GM18498 (cell line): ENCODE measurements around the gene C7orf57.
A peak's percentile ranks its signal among the peaks of the same experiment; 100 is the strongest.

Source experiments
- ATAC-seq: cut with Tn5 transposase; IDR thresholded peaks from one replicate; pipeline ENCODE4 v1.9.1; 2021; ENCODE audit warnings: mild to moderate bottlenecking, moderate library complexity; ENCODE audit not compliant: unreplicated experiment

Gene C7orf57

GRCh38 chr7:48083114-48083830 lies 47.9 kb downstream of the C7orf57 start:
- ATAC-seq = no peak

- peak; percentile 64 for ATAC-seq
Observed at GRCh38 chr7:48084727-48085432, 49.5 kb downstream of the C7orf57 start.

- ATAC-seq = peak; percentile 13
Observed at GRCh38 chr7:48085433-48085791, 50.1 kb downstream of the C7orf57 start.

- no peak for ATAC-seq
Observed at GRCh38 chr7:48085942-48086341, 50.6 kb downstream of the C7orf57 start.

GRCh38 chr7:48087349-48087748 lies 52.0 kb downstream of the C7orf57 start:
- ATAC-seq = peak; percentile 24

GRCh38 chr7:48088559-48089045 lies 53.3 kb downstream of the C7orf57 start:
- ATAC-seq = peak; percentile 64

GRCh38 chr7:48089046-48090003 lies 54.0 kb downstream of the C7orf57 start, which contains the start of gene UPP1:
TSS of gene UPP1 (plus strand) at chr7:48089265. CDS start at chr7:48094784, 5,519 bp downstream.
- peak; percentile 60 for ATAC-seq

GRCh38 chr7:48090095-48090805 lies 54.9 kb downstream of the C7orf57 start:
- no peak for ATAC-seq

GRCh38 chr7:48091506-48092433 lies 56.4 kb downstream of the C7orf57 start:
- no peak for ATAC-seq

GRCh38 chr7:48094861-48095293 lies 59.5 kb downstream of the C7orf57 start:
- no peak for ATAC-seq

- ATAC-seq = no peak
Observed at GRCh38 chr7:48096273-48096672, 60.9 kb downstream of the C7orf57 start.

GRCh38 chr7:48097521-48098231 lies 62.3 kb downstream of the C7orf57 start:
- ATAC-seq = no peak

GRCh38 chr7:48098846-48099245 lies 63.5 kb downstream of the C7orf57 start:
- no peak for ATAC-seq

- no peak for ATAC-seq
Observed at GRCh38 chr7:48099781-48100180, 64.4 kb downstream of the C7orf57 start.

GRCh38 chr7:48101352-48101751 lies 66.0 kb downstream of the C7orf57 start:
- ATAC-seq = no peak

GRCh38 chr7:48101968-48102367 lies 66.6 kb downstream of the C7orf57 start:
- no peak for ATAC-seq

- no peak for ATAC-seq
Observed at GRCh38 chr7:48102530-48102929, 67.2 kb downstream of the C7orf57 start.

GRCh38 chr7:48105045-48105444 lies 69.7 kb downstream of the C7orf57 start:
- ATAC-seq = no peak
